HepG2 (cell line): ENCODE data around the gene GMNN. TPM values are rescaled to one million over a fixed set of nuclear protein-coding genes. Genes with fewer than 3 reads are reported as not detected.

Experiments used
- ARNT2 ChIP-seq: sonication (generic); formaldehyde crosslinking; IDR thresholded peaks from 2 replicates; pipeline ENCODE4 v1.8.0; 2022; ENCODE audit warnings: mild to moderate bottlenecking, low read depth, missing genetic modification reagents, moderate library complexity
- HDAC6 ChIP-seq: fragments of 200-600 bp; sonication (generic); IDR thresholded peaks from 2 replicates; pipeline ENCODE4 v1.7.0; 2017; ENCODE audit warnings: mild to moderate bottlenecking, antibody characterized with exemption, low read length, low read depth
- HINFP ChIP-seq: sonication (generic); formaldehyde crosslinking; IDR thresholded peaks from 2 replicates; pipeline ENCODE4 v1.4.0; 2020; ENCODE audit warnings: low read depth, mild to moderate bottlenecking, missing genetic modification reagents
- KDM6A ChIP-seq: IDR thresholded peaks from 2 replicates; pipeline ENCODE4 v1.6.1; 2016; ENCODE audit warnings: low read depth
- MED13 ChIP-seq: sonication (generic); formaldehyde crosslinking; IDR thresholded peaks from 2 replicates; pipeline ENCODE4 v1.5.0; 2020; ENCODE audit warnings: missing genetic modification reagents
- MZF1 ChIP-seq: sonication (generic); formaldehyde crosslinking; IDR thresholded peaks from 2 replicates; pipeline ENCODE4 v1.8.1; 2023; ENCODE audit warnings: mild to moderate bottlenecking, missing genetic modification reagents, borderline replicate concordance
- NFIB ChIP-seq: sonication (generic); formaldehyde crosslinking; IDR thresholded peaks from 2 replicates; pipeline ENCODE4 v1.9.0; 2021; ENCODE audit warnings: missing genetic modification reagents, mild to moderate bottlenecking, borderline replicate concordance
- SIX1 ChIP-seq: sonication (generic); formaldehyde crosslinking; IDR thresholded peaks from 2 replicates; pipeline ENCODE4 v1.4.0; 2020; ENCODE audit warnings: missing genetic modification reagents, borderline replicate concordance
- STAT5B ChIP-seq: sonication (generic); formaldehyde crosslinking; IDR thresholded peaks from 2 replicates; pipeline ENCODE4 v1.4.0; 2020; ENCODE audit warnings: missing genetic modification reagents
- ZBTB10 ChIP-seq: sonication (generic); formaldehyde crosslinking; IDR thresholded peaks from 2 replicates; pipeline ENCODE4 v1.4.0; 2020; ENCODE audit warnings: missing genetic modification reagents, borderline replicate concordance
- ZBTB2 ChIP-seq: sonication (generic); formaldehyde crosslinking; IDR thresholded peaks from 2 replicates; pipeline ENCODE4 v1.8.0; 2022; ENCODE audit warnings: low read depth, missing genetic modification reagents
- ZBTB20 ChIP-seq: sonication (generic); formaldehyde crosslinking; IDR thresholded peaks from 2 replicates; pipeline ENCODE4 v1.8.1; 2023; ENCODE audit warnings: missing genetic modification reagents, low read depth, mild to moderate bottlenecking, borderline replicate concordance
- ZFP36 ChIP-seq: fragments of 150-350 bp; IDR thresholded peaks from 2 replicates; pipeline ENCODE4 v1.6.1; 2018; ENCODE audit warnings: borderline replicate concordance, low read length, low read depth; ENCODE audit not compliant: partially characterized antibody
- ZNF136 ChIP-seq: sonication (generic); formaldehyde crosslinking; IDR thresholded peaks from 2 replicates; pipeline ENCODE4 v1.8.1; 2022; ENCODE audit warnings: low read depth, mild to moderate bottlenecking, moderate library complexity, missing genetic modification reagents
- ZNF331 ChIP-seq: sonication (generic); formaldehyde crosslinking; IDR thresholded peaks from 2 replicates; pipeline ENCODE4 v1.4.0; 2020; ENCODE audit warnings: missing genetic modification reagents
- ZNF484 ChIP-seq: sonication (generic); formaldehyde crosslinking; IDR thresholded peaks from 2 replicates; pipeline ENCODE4 v1.5.1; 2020; ENCODE audit warnings: mild to moderate bottlenecking, low read depth, missing genetic modification reagents, borderline replicate concordance
- ZNF550 ChIP-seq: sonication (generic); formaldehyde crosslinking; IDR thresholded peaks from 2 replicates; pipeline ENCODE4 v1.4.0; 2020; ENCODE audit warnings: mild to moderate bottlenecking, missing genetic modification reagents, borderline replicate concordance
- polyA plus RNA-seq, 8 experiments: library from polyadenylated mRNA; depleted of rRNA in 3 of 8; stranded (reverse) in 7 of 8; unstranded in 1 of 8; fragments of >200 nt; fragmentation: Illumina TruSeq in 4 of 8; extraction: Trizol in 4 of 8; gene quantifications; 2 replicates each; pipeline versions ENCODE4 v1.2.1 to v1.2.3, GENCODE V29; 2011 to 2016; ENCODE audit warnings: low read depth in 4 of 8, missing spikeins in 1 of 8, mixed read lengths in 1 of 8; ENCODE audit not compliant: insufficient read depth in 1 of 8
- total RNA-seq, 5 experiments: library from RNA; depleted of rRNA; stranded (reverse); fragments of >200 nt; fragmentation: Illumina TruSeq; extraction: Trizol; gene quantifications; 2 replicates each; pipeline ENCODE4 v1.2.3, GENCODE V29; 2016; ENCODE audit warnings: low read depth in 1 of 5
- TF ChIP-seq, protein P1 (sequence below): sonication (generic); formaldehyde crosslinking; IDR thresholded peaks from 2 replicates; pipeline ENCODE4 v1.4.0; 2020; ENCODE audit warnings: missing genetic modification reagents
- TF ChIP-seq, protein P2 (sequence below): IDR thresholded peaks from 2 replicates; pipeline ENCODE4 v1.6.1; 2016

Gene GMNN
- total and polyA plus RNA-seq, 2 of the 13 experiments (the other 11 are each of a cell fraction or from before 2014, with no cell fraction given) = 61.8 to 154 TPM

- TF ChIP-seq HDAC6 = no peak
- TF ChIP-seq ZBTB2 (CRISPR knock-in tag) = no peak
- TF ChIP-seq, protein P1, sequence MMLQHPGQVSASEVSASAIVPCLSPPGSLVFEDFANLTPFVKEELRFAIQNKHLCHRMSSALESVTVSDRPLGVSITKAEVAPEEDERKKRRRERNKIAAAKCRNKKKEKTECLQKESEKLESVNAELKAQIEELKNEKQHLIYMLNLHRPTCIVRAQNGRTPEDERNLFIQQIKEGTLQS (CRISPR knock-in tag) = peak; percentile 31; the same call in 1 of the 2 replicates
- 0 out of 2 replicates have a peak, but pooled peaks have one; percentile 31 for TF ChIP-seq ZNF550 (CRISPR knock-in tag)
- TF ChIP-seq STAT5B (CRISPR knock-in tag) = no peak
- TF ChIP-seq MZF1 = no peak
- no peak for TF ChIP-seq ZFP36
- peak; percentile 38; the same call in 1 of the 2 replicates for TF ChIP-seq ZBTB10 (CRISPR knock-in tag)
- no peak for TF ChIP-seq SIX1 (CRISPR knock-in tag)
- peak; percentile 78; the same call in 1 of the 2 replicates for TF ChIP-seq HINFP
- peak; percentile 68 for TF ChIP-seq ZNF331 (CRISPR knock-in tag)
- TF ChIP-seq ZNF484 = peak; percentile 71; the same call in 1 of the 2 replicates
- peak; percentile 79; the same call in 1 of the 2 replicates for TF ChIP-seq ZBTB20 (CRISPR knock-in tag)
- TF ChIP-seq, protein P2, sequence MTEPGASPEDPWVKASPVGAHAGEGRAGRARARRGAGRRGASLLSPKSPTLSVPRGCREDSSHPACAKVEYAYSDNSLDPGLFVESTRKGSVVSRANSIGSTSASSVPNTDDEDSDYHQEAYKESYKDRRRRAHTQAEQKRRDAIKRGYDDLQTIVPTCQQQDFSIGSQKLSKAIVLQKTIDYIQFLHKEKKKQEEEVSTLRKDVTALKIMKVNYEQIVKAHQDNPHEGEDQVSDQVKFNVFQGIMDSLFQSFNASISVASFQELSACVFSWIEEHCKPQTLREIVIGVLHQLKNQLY (CRISPR knock-in tag) = peak; percentile 78
- peak; percentile 75; the same call in 1 of the 2 replicates for TF ChIP-seq MED13
- no peak for TF ChIP-seq ZNF136 (CRISPR knock-in tag)
- TF ChIP-seq NFIB (CRISPR knock-in tag) = no peak
- TF ChIP-seq ARNT2 = peak; percentile 86; the same call in 1 of the 2 replicates
- TF ChIP-seq KDM6A = no peak
Observed at GRCh38 chr6:24774696-24775519, at the start of gene GMNN (continued).
